EL (cell line): ENCODE data around the gene PRKCD.
A peak's percentile ranks its signal among the peaks of the same experiment; 100 is the strongest.

ENCODE experiments used
- DNase-seq: peaks from one replicate; pipeline ENCODE4 v3.0.0-alpha.2; 2016

Gene PRKCD

GRCh38 chr3:53193466-53194209 is 32.6 kb downstream of the PRKCD start:
- DNase-seq, result no peak

- peak; percentile 64 for DNase-seq
Observed at GRCh38 chr3:53194210-53195065, 33.4 kb downstream of the PRKCD start.

GRCh38 chr3:53195066-53195450 is 34.0 kb downstream of the PRKCD start:
- no peak for DNase-seq

GRCh38 chr3:53195602-53196574 is 34.9 kb downstream of the PRKCD start:
- DNase-seq, result peak; percentile 41

- peak; percentile 18 for DNase-seq
Observed at GRCh38 chr3:53196575-53197407, 35.8 kb downstream of the PRKCD start.

GRCh38 chr3:53198256-53198977 is 37.4 kb downstream of the PRKCD start:
- no peak for DNase-seq

- no peak for DNase-seq
Observed at GRCh38 chr3:53198996-53199395, 38.0 kb downstream of the PRKCD start.

- DNase-seq, result no peak
Observed at GRCh38 chr3:53199834-53200233, 38.8 kb downstream of the PRKCD start.

GRCh38 chr3:53200501-53201498 is 39.8 kb downstream of the PRKCD start:
- no peak for DNase-seq

GRCh38 chr3:53202331-53203015 is 41.5 kb downstream of the PRKCD start:
- no peak for DNase-seq

GRCh38 chr3:53211706-53212702 is 51.0 kb downstream of the PRKCD start:
- DNase-seq, result no peak

GRCh38 chr3:53213276-53213675 is 52.3 kb downstream of the PRKCD start:
- DNase-seq, result no peak

- DNase-seq, result no peak
Observed at GRCh38 chr3:53215816-53216215, 54.8 kb downstream of the PRKCD start.

- no peak for DNase-seq
Observed at GRCh38 chr3:53216723-53217122, 55.7 kb downstream of the PRKCD start.

GRCh38 chr3:53217175-53217574 is 56.2 kb downstream of the PRKCD start:
- DNase-seq, result no peak

GRCh38 chr3:53218131-53218530 is 57.1 kb downstream of the PRKCD start:
- no peak for DNase-seq

- peak; percentile 81 for DNase-seq
Observed at GRCh38 chr3:53219895-53220483, 59.0 kb downstream of the PRKCD start.

- no peak for DNase-seq
Observed at GRCh38 chr3:53221345-53221744, 60.3 kb downstream of the PRKCD start.
